Fibroblast of lung (primary cell): ENCODE data around the gene ABHD16B. TPM values are rescaled to one million over a fixed set of nuclear protein-coding genes. Genes with fewer than 3 reads are reported as not detected.

Source experiments
- DNase-seq, 2 donors: peaks; one replicate each; pipeline versions ENCODE4 v3.0.0 to v3.0.0-alpha.2; 2010; ENCODE audit warnings: low read depth in 2 of 2
- H2AFZ ChIP-seq: 2 replicates; pipeline ENCODE4 v1.5.1; 2012; ENCODE audit warnings: low read length, control low read depth, inconsistent platforms
- H3K27ac ChIP-seq: 2 replicates; pipeline ENCODE4 v1.5.1; 2011; ENCODE audit warnings: low read length, control low read depth; ENCODE audit not compliant: insufficient read depth
- H3K27me3 ChIP-seq: 2 replicates; pipeline ENCODE4 v1.5.1; 2011; ENCODE audit warnings: mild to moderate bottlenecking, low read length; ENCODE audit not compliant: control insufficient read depth, insufficient read depth
- H3K36me3 ChIP-seq: 2 replicates; pipeline ENCODE4 v1.5.1; 2011; ENCODE audit warnings: low read length; ENCODE audit not compliant: control insufficient read depth, insufficient read depth
- H3K4me1 ChIP-seq: 2 replicates; pipeline ENCODE4 v1.5.1; 2011; ENCODE audit warnings: low read length; ENCODE audit not compliant: control insufficient read depth, insufficient read depth; ENCODE audit errors: extremely low read depth
- H3K4me2 ChIP-seq: 2 replicates; pipeline ENCODE4 v1.5.1; 2011; ENCODE audit warnings: low read length, control low read depth; ENCODE audit not compliant: insufficient read depth; ENCODE audit errors: extremely low read depth
- H3K4me3 ChIP-seq, 4 experiments: fragments of 200-600 bp in 1 of 4; sonication (generic) in 1 of 4; replicated peaks in 1 of 4; 2 replicates each; pipeline ENCODE4 v1.5.1; 2011 to 2016; ENCODE audit warnings: low read length in 4 of 4, low read depth in 3 of 4, mild to moderate bottlenecking in 3 of 4, control low read depth in 2 of 4, inconsistent platforms in 1 of 4, mixed read lengths in 1 of 4; ENCODE audit not compliant: insufficient read depth in 1 of 4; ENCODE audit errors: control extremely low read depth in 1 of 4
- H3K79me2 ChIP-seq: 2 replicates; pipeline ENCODE4 v1.5.1; 2012; ENCODE audit warnings: mild to moderate bottlenecking, low read length, inconsistent platforms; ENCODE audit not compliant: control insufficient read depth, insufficient read depth
- H3K9ac ChIP-seq: 2 replicates; pipeline ENCODE4 v1.5.1; 2011; ENCODE audit warnings: mild to moderate bottlenecking, low read length, control low read depth; ENCODE audit not compliant: insufficient read depth
- H3K9me3 ChIP-seq: 2 replicates; pipeline ENCODE4 v1.5.1; 2012; ENCODE audit warnings: low read depth, low read length; ENCODE audit not compliant: control insufficient read depth, insufficient read depth
- H4K20me1 ChIP-seq: 2 replicates; pipeline ENCODE4 v1.5.1; 2011; ENCODE audit warnings: low read length; ENCODE audit not compliant: control insufficient read depth, insufficient read depth; ENCODE audit errors: extremely low read depth
- CTCF ChIP-seq, 2 donors: IDR thresholded peaks in 1 of 2; conservative IDR thresholded peaks in 1 of 2; 1 replicate in 1 of 2; 2 replicates in 1 of 2; pipeline ENCODE4 v1.5.1; 2011 to 2012; ENCODE audit warnings: low read length in 2 of 2, control low read depth in 1 of 2, inconsistent platforms in 1 of 2, low read depth in 1 of 2, mild to moderate bottlenecking in 1 of 2
- EZH2 ChIP-seq: IDR thresholded peaks from 2 replicates; pipeline ENCODE4 v1.5.1; 2012; ENCODE audit warnings: low read length, control low read depth, mild to moderate bottlenecking; ENCODE audit errors: missing control alignments
- polyA plus RNA-seq, 2 donors: library from polyadenylated mRNA; depleted of rRNA in 1 of 2; stranded (reverse) in 1 of 2; unstranded in 1 of 2; fragments of >200 nt; gene quantifications; 2 replicates each; pipeline ENCODE4 v1.2.1, GENCODE V29; 2011 to 2012; ENCODE audit warnings: missing spikeins in 1 of 2
- total RNA-seq: library from RNA; depleted of rRNA; stranded (reverse); fragments of >200 nt; gene quantifications from 2 replicates; pipeline ENCODE4 v1.2.1, GENCODE V29; 2014

Gene ABHD16B
- total and polyA plus RNA-seq, 2 donors (not counting 1 experiment from before 2014, with no cell fraction given) = not detected

- H3K36me3 ChIP-seq = peaks cover 36% of the 10 kb centered on the region
- H3K27ac ChIP-seq = no peak overlapping the region
- no peak for DNase-seq
- H3K9ac ChIP-seq = no peak overlapping the region
- no peaks in the 10 kb centered on the region for H3K4me1 ChIP-seq
- no peaks in the 10 kb centered on the region for H3K9me3 ChIP-seq
- TF ChIP-seq CTCF (conservative IDR thresholded peaks at IDR 0.05 in 1 of 2, IDR thresholded peaks at IDR 0.05 in 1 of 2; ENCODE audit: low read depth in 1 of 2, low read length in 2 of 2) = no peak
- TF ChIP-seq EZH2 = no peak
- H2AFZ ChIP-seq = no peak overlapping the region
- no peak overlapping the region for H3K4me3 ChIP-seq
- peaks cover 2% of the 10 kb centered on the region for H3K79me2 ChIP-seq
- no peaks in the 10 kb centered on the region for H4K20me1 ChIP-seq
- H3K27me3 ChIP-seq = no peaks in the 10 kb centered on the region
- no peak overlapping the region for H3K4me2 ChIP-seq
Measured at GRCh38 chr20:63890616-63891015, 29.3 kb downstream of the ABHD16B start.

DNA sequence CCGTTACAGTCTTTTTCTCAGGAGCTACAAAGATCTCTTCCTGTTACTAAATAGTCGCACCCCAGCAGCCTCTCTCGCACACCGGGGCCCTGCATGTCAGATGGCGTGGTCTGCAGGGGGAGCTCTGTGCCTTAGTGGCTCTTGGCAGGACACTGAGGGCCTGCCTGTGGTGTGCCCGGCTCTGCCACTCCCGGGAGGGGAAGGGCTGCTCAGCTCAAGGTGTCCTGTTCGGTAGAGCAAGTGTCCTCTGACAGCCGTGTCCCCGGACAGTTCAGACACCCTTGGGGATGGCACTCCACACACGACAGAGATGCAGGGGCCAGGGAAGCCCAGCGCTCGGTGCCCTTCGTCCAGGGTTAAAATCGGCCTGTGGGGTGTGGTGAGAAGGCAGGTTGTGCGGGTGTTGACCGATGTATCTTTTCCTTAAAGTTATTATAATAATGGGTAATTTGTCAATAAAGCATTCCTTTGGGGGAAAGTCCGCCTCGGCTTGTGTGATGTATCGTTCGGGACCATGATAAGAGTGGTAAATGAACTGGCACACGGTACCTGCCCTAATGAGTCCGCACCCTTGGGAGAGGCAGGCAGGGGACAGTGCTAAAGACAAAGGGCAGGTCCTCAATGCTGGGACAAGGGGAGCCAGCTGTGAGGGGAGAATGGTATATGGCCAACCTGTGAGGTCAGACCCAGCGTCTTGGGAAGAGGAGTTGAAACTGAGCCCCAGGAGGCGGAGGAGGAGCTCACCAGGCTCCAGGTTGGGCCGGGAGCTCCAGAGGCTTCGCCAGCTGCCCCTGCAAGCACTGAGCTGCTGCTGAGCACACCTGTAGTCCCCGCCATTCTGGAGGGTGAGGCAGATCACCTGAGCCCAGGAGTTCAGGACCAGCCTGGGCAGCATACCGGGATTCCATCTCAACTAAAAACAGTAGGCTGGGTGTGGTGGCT is 30.0 kb downstream of the ABHD16B start:
- Histone ChIP-seq H3K9me3 (no peaks in the 10 kb centered on the region), H3K4me1 (peaks cover under 1% of the 10 kb centered on the region), H4K20me1 (no peaks in the 10 kb centered on the region), H3K4me3 (no peak overlapping the region), H3K9ac (no peak overlapping the region), H3K79me2 (peaks cover 9% of the 10 kb centered on the region), H3K27me3 (no peaks in the 10 kb centered on the region), H3K4me2 (no peak overlapping the region), H3K36me3 (peaks cover 33% of the 10 kb centered on the region), H3K27ac (no peak overlapping the region), H2AFZ (no peak overlapping the region)
- TF ChIP-seq EZH2 = no peak
- no peak for TF ChIP-seq CTCF (conservative IDR thresholded peaks at IDR 0.05 in 1 of 2, IDR thresholded peaks at IDR 0.05 in 1 of 2; ENCODE audit: low read depth in 1 of 2, low read length in 2 of 2)
- no peak for DNase-seq

DNA sequence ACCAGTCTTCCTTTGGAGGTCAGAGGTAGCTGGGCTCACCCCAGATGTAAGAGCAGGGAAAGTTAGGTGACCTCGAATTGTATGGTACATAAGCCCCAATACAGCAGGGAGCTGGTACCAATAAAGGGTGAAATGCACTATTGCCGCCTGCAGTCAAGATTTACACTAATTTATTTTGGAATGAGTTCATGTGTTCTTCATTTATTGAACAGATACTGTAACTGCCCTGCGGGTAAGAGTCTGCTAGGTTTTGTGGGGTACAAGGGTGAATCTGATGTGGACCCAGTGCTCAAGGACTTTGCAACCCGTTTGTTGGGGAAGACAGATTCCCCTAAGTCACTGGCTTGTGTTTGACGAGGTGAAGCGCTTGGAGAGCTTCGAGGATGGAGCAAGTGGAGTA is 31.1 kb downstream of the ABHD16B start:
- Histone ChIP-seq H3K27me3 (no peaks in the 10 kb centered on the region), H3K9ac (no peak overlapping the region), H2AFZ (no peak overlapping the region), H3K79me2 (peaks cover 18% of the 10 kb centered on the region), H4K20me1 (no peaks in the 10 kb centered on the region), H3K4me2 (no peak overlapping the region), H3K36me3 (peaks cover 29% of the 10 kb centered on the region), H3K27ac (no peak overlapping the region), H3K4me3 (no peak overlapping the region), H3K9me3 (no peaks in the 10 kb centered on the region), H3K4me1 (peaks cover 4% of the 10 kb centered on the region)
- TF ChIP-seq CTCF (conservative IDR thresholded peaks at IDR 0.05 in 1 of 2, IDR thresholded peaks at IDR 0.05 in 1 of 2; ENCODE audit: low read depth in 1 of 2, low read length in 2 of 2) (no peak), EZH2 (no peak)
- DNase-seq = no peak
